ENCODE measurements around the gene DNPEP. TPM values are rescaled to one million over a fixed set of nuclear protein-coding genes. Genes with fewer than 3 reads are reported as not detected.
A peak's percentile ranks its signal among the peaks of the same experiment; 100 is the strongest.

DNPEP gene
- total and polyA plus RNA-seq, 2 donors from 2014 or later: 53.3 to 71.0 TPM

- intact Hi-C loops (cut with DNase I): no loop called here
- Histone ChIP-seq H3K36me3 (ENCODE audit: control insufficient read depth in 2 of 3, insufficient read depth in 3 of 3, low read length in 3 of 3) (no peaks in the 10 kb centered on the region), H3K9ac (ENCODE audit: low read length in 3 of 3) (no peak overlapping the region), H3K4me3 (ENCODE audit: low read length in 3 of 3) (no peak overlapping the region), H3K9me3 (ENCODE audit: control insufficient read depth in 2 of 3, insufficient read depth in 1 of 3, low read length in 3 of 3) (no peaks in the 10 kb centered on the region), H3K27me3 (ENCODE audit: control insufficient read depth, insufficient read depth, low read length) (peaks cover 3% of the 10 kb centered on the region), H3K27ac (ENCODE audit: low read depth in 2 of 2, low read length in 2 of 2) (no peak overlapping the region), H3K4me1 (ENCODE audit: control insufficient read depth in 2 of 3, insufficient read depth in 2 of 3, low read depth in 1 of 3, low read length in 3 of 3) (no peaks in the 10 kb centered on the region)
- DNase-seq: peak in 1 of 5 donors; percentile 54
- FAIRE-seq: no peak
- no peak for TF ChIP-seq CTCF (IDR thresholded peaks at IDR 0.05; ENCODE audit: borderline replicate concordance, extremely low read depth, insufficient read depth)
These were observed 46.2 kb upstream of the DNPEP start for GRCh38 chr2:219433666-219434467.

GRCh38 chr2:219430633-219431615 is 43.2 kb upstream of the DNPEP start:
- no peaks in the 10 kb centered on the region for H3K4me1 ChIP-seq (ENCODE audit: control insufficient read depth in 2 of 3, insufficient read depth in 2 of 3, low read depth in 1 of 3, low read length in 3 of 3)
- no peaks in the 10 kb centered on the region for H3K9me3 ChIP-seq (ENCODE audit: control insufficient read depth in 2 of 3, insufficient read depth in 1 of 3, low read length in 3 of 3)
- H3K27me3 ChIP-seq (ENCODE audit: control insufficient read depth, insufficient read depth, low read length): peaks cover 3% of the 10 kb centered on the region
- no peak for TF ChIP-seq CTCF (IDR thresholded peaks at IDR 0.05; ENCODE audit: borderline replicate concordance, extremely low read depth, insufficient read depth)
- FAIRE-seq: no peak
- H3K36me3 ChIP-seq (ENCODE audit: control insufficient read depth in 2 of 3, insufficient read depth in 3 of 3, low read length in 3 of 3): no peaks in the 10 kb centered on the region
- intact Hi-C loops (cut with DNase I): no loop called here
- DNase-seq: peak in 4 of 5 donors; percentile 55 to 79 (median 68)
- H3K9ac ChIP-seq (ENCODE audit: low read length in 3 of 3): no peak overlapping the region
- H3K4me3 ChIP-seq (ENCODE audit: low read length in 3 of 3): no peak overlapping the region
- no peak overlapping the region for H3K27ac ChIP-seq (ENCODE audit: low read depth in 2 of 2, low read length in 2 of 2)

GRCh38 chr2:219429958-219430606 is 42.4 kb upstream of the DNPEP start:
- intact Hi-C loops (cut with DNase I): no loop called here
- no peaks in the 10 kb centered on the region for H3K4me1 ChIP-seq (ENCODE audit: control insufficient read depth in 2 of 3, insufficient read depth in 2 of 3, low read depth in 1 of 3, low read length in 3 of 3)
- no peak for FAIRE-seq
- no peak overlapping the region for H3K9ac ChIP-seq (ENCODE audit: low read length in 3 of 3)
- no peak overlapping the region for H3K4me3 ChIP-seq (ENCODE audit: low read length in 3 of 3)
- no peaks in the 10 kb centered on the region for H3K36me3 ChIP-seq (ENCODE audit: control insufficient read depth in 2 of 3, insufficient read depth in 3 of 3, low read length in 3 of 3)
- H3K27me3 ChIP-seq (ENCODE audit: control insufficient read depth, insufficient read depth, low read length): no peaks in the 10 kb centered on the region
- TF ChIP-seq CTCF (IDR thresholded peaks at IDR 0.05; ENCODE audit: borderline replicate concordance, extremely low read depth, insufficient read depth): no peak
- no peak overlapping the region for H3K27ac ChIP-seq (ENCODE audit: low read depth in 2 of 2, low read length in 2 of 2)
- DNase-seq: peak in 1 of 5 donors; percentile 39
- H3K9me3 ChIP-seq (ENCODE audit: control insufficient read depth in 2 of 3, insufficient read depth in 1 of 3, low read length in 3 of 3): no peaks in the 10 kb centered on the region

All from kidney (tissue), 14 donors.